ENCODE results near the gene PDP2.

GRCh38 chr16:66923247-66923731, 43.0 kb downstream of the PDP2 start:
- no peak for TF ChIP-seq TARDBP (IDR thresholded peaks at IDR 0.05)
- TF ChIP-seq SUZ12 (IDR thresholded peaks at IDR 0.05), result no peak
- no peak for TF ChIP-seq NFRKB (IDR thresholded peaks at IDR 0.05)
- TF ChIP-seq SP1 (IDR thresholded peaks at IDR 0.05), result no peak
